CD4-positive, alpha-beta T cell (primary cell): ENCODE measurements around the gene B3GNT9. TPM values are rescaled to one million over a fixed set of nuclear protein-coding genes. Genes with fewer than 3 reads are reported as not detected.
A peak's percentile ranks its signal among the peaks of the same experiment; 100 is the strongest.

Experiments used
- ATAC-seq: fragments of 200-7000 bp; cut with Tn5 transposase; one replicate; pipeline ENCODE4 v1.10.0; 2022; ENCODE audit warnings: mild to moderate bottlenecking; ENCODE audit not compliant: poor library complexity
- CTCF ChIA-PET: fragments of 350-600 bp; sonication (Branson Sonifier 250); formaldehyde crosslinking; loops from one replicate; lab custom pipeline; 2021; ENCODE audit warnings: antibody characterized with exemption, inconsistent platforms; lab: Charles Lee
- POLR2A ChIA-PET: fragments of 350-600 bp; sonication (Branson Sonifier 250); formaldehyde crosslinking; loops from one replicate; lab custom pipeline; 2021; ENCODE audit warnings: antibody characterized with exemption, inconsistent platforms; lab: Charles Lee
- DNase-seq, 14 experiments: peaks; one replicate each; pipeline ENCODE4 v3.0.0-alpha.2; 2013 to 2020; ENCODE audit warnings: mixed read lengths in 2 of 14
- H3K27ac ChIP-seq, 2 donors: one replicate each; pipeline versions ENCODE4 v1.5.1 to v1.7.0; 2013; ENCODE audit warnings: low read length in 2 of 2, low read depth in 1 of 2, mild to moderate bottlenecking in 1 of 2
- H3K27me3 ChIP-seq, 2 experiments: 1 replicate in 1 of 2; 2 replicates in 1 of 2; pipeline versions ENCODE4 v1.6.1 to v1.7.0; 2013; ENCODE audit warnings: low read length in 2 of 2, control low read depth in 1 of 2, mild to moderate bottlenecking in 1 of 2, moderate library complexity in 1 of 2; ENCODE audit not compliant: insufficient read depth in 2 of 2, control insufficient read depth in 1 of 2
- H3K36me3 ChIP-seq: one replicate; pipeline ENCODE4 v1.6.1; 2013; ENCODE audit warnings: low read length, control low read depth; ENCODE audit not compliant: insufficient read depth
- H3K4me1 ChIP-seq: one replicate; pipeline ENCODE4 v1.6.1; 2013; ENCODE audit warnings: low read length, control low read depth; ENCODE audit not compliant: insufficient read depth
- H3K4me3 ChIP-seq: one replicate; pipeline ENCODE4 v1.5.1; 2013; ENCODE audit warnings: mild to moderate bottlenecking, low read length, moderate library complexity
- H3K9me3 ChIP-seq, 2 experiments: 1 replicate in 1 of 2; 2 replicates in 1 of 2; pipeline versions ENCODE4 v1.6.1 to v1.7.0; 2013; ENCODE audit warnings: low read length in 2 of 2, mild to moderate bottlenecking in 2 of 2, control low read depth in 1 of 2, moderate library complexity in 1 of 2; ENCODE audit not compliant: control insufficient read depth in 1 of 2, insufficient read depth in 1 of 2
- H3K27ac Mint-ChIP-seq: one replicate; pipeline ENCODE4 v1.8.0; 2020; ENCODE audit warnings: mixed read lengths
- H3K27me3 Mint-ChIP-seq: one replicate; pipeline ENCODE4 v1.8.0; 2021; ENCODE audit warnings: mixed read lengths
- H3K36me3 Mint-ChIP-seq: one replicate; pipeline ENCODE4 v1.8.0; 2021; ENCODE audit warnings: low read depth, mixed read lengths
- H3K4me1 Mint-ChIP-seq: one replicate; pipeline ENCODE4 v1.8.0; 2021; ENCODE audit warnings: low read depth, mixed read lengths
- H3K4me3 Mint-ChIP-seq: one replicate; pipeline ENCODE4 v1.8.0; 2020; ENCODE audit warnings: mild to moderate bottlenecking, mixed read lengths
- H3K9me3 Mint-ChIP-seq: one replicate; pipeline ENCODE4 v1.8.0; 2020; ENCODE audit warnings: mixed read lengths
- CTCF ChIP-seq: fragments of 200-600 bp; IDR thresholded peaks from one replicate; pipeline ENCODE4 v1.8.0; 2022; ENCODE audit warnings: antibody characterized with exemption, mild to moderate bottlenecking
- intact Hi-C, 2 experiments: fragments of 100-400 bp; cut with DNase I in 1 of 2; cut with micrococcal nuclease in 1 of 2; formaldehyde crosslinking; loops; one replicate each; pipeline versions ENCODE4 v1.15.1 to v1.9.0; 2023 to 2025; cut with DNase I, micrococcal nuclease
- total RNA-seq, 174 experiments: library from RNA in 2 of 174; stranded (reverse) in 2 of 174; gene quantifications; one replicate each; pipeline ENCODE4 v1.2.3 and lab custom pipeline; 2021 to 2026

The B3GNT9 gene
- total RNA-seq, 2 experiments from 2014 or later: 2.0 to 2.5 TPM

DNA sequence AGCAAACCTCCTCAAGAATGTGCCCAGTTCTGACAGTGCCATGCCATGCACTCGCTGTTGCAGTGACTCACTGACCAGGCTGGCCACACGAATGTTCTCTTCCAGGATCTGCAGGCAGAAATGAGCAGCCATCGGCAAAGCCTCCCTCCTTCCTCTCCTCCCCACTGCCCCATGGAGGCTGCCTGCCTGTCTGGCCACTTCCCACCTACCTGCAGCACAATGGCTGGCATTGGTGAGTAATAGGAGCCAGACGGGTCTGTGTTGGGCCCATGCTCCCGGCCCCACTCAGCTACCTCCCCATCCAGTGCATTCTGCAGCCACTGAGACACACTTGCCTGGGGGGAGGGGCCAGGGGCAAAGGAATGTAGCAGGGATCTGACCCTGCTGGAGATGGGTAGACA is 35.8 kb upstream of the B3GNT9 start:
- ChIA-PET POLR2A (interaction anchor here (5.2 kb wide), 1 partner anchor 25 kb away, joined by 51 read pairs; the partner anchor contains the start of genes FBXL8 and TRADD), CTCF (interaction anchor here (1.9 kb wide), 1 partner anchor 29 kb away, joined by 6 read pairs; no protein-coding TSS in a partner anchor)
- H3K4me1 Mint-ChIP-seq: peaks cover 17% of the 10 kb centered on the region
- peaks cover 29% of the 10 kb centered on the region for H3K4me1 ChIP-seq
- H3K27me3 Mint-ChIP-seq: no peaks in the 10 kb centered on the region
- H3K36me3 ChIP-seq: no peaks in the 10 kb centered on the region
- intact Hi-C loops: loop anchor here (5.0 to 10.0 kb wide), 2 partner anchors 169 to 172 kb away; no protein-coding TSS in a partner anchor
- H3K9me3 Mint-ChIP-seq: no peaks in the 10 kb centered on the region
- peak overlapping the region; percentile 34 for H3K4me3 Mint-ChIP-seq
- no peak for ATAC-seq
- DNase-seq: no peak
- H3K27ac ChIP-seq: no peak overlapping the region
- H3K36me3 Mint-ChIP-seq: no peaks in the 10 kb centered on the region
- H3K27me3 ChIP-seq: no peaks in the 10 kb centered on the region
- H3K9me3 ChIP-seq: no peaks in the 10 kb centered on the region
- H3K27ac Mint-ChIP-seq: no peak overlapping the region
- H3K4me3 ChIP-seq: no peak overlapping the region
- TF ChIP-seq CTCF: no peak

DNA sequence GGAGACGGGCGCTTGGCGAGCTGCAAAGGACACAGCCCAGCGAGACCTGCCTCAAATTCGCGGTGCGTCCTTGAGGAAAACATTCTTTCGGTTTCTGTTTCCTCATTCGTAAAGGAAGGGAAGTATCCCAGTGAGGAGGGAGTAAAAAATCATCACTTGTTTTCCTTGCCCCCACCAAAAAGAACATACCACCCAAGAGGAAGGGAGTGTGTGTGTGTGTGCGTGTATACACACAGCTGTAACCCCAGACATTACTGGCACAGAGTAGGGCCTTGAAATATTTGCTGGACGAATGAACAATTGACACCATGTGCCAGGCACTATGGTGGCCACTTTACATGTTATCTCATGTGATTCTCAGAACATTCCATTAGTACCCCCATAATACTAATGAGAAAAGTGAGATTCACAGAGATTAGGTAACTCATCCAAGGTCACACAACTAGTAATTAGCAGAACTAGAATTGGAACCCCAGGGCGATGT is 34.9 kb upstream of the B3GNT9 start:
- DNase-seq: no peak
- Histone ChIP-seq H3K27me3 (no peaks in the 10 kb centered on the region), H3K9me3 (no peaks in the 10 kb centered on the region), H3K27ac (no peak overlapping the region), H3K4me1 (peaks cover 26% of the 10 kb centered on the region), H3K36me3 (no peaks in the 10 kb centered on the region), H3K4me3 (peak overlapping the region; percentile 86)
- no peaks in the 10 kb centered on the region for H3K27me3 Mint-ChIP-seq
- ChIA-PET POLR2A (interaction anchor here (1.0 to 5.2 kb wide), 6 partner anchors 19 to 185 kb away, joined by 3 to 51 read pairs (median 6); partner anchors contain the start of genes FBXL8, TMEM208 and TRADD), CTCF (interaction anchor here (0.9 to 2.5 kb wide), 12 partner anchors 8 to 232 kb away, joined by 3 to 20 read pairs (median 6); partner anchors contain the start of genes FBXL8, TMEM208 and TRADD)
- peak overlapping the region; percentile 90 for H3K27ac Mint-ChIP-seq
- intact Hi-C loops: loop anchor here (1.0 to 10.0 kb wide), 6 partner anchors 30 to 239 kb away; no protein-coding TSS in a partner anchor
- peak overlapping the region; percentile 94 for H3K4me3 Mint-ChIP-seq
- no peaks in the 10 kb centered on the region for H3K9me3 Mint-ChIP-seq
- no peaks in the 10 kb centered on the region for H3K36me3 Mint-ChIP-seq
- no peak for ATAC-seq
- peaks cover 13% of the 10 kb centered on the region for H3K4me1 Mint-ChIP-seq
- peak; percentile 41 for TF ChIP-seq CTCF

DNA sequence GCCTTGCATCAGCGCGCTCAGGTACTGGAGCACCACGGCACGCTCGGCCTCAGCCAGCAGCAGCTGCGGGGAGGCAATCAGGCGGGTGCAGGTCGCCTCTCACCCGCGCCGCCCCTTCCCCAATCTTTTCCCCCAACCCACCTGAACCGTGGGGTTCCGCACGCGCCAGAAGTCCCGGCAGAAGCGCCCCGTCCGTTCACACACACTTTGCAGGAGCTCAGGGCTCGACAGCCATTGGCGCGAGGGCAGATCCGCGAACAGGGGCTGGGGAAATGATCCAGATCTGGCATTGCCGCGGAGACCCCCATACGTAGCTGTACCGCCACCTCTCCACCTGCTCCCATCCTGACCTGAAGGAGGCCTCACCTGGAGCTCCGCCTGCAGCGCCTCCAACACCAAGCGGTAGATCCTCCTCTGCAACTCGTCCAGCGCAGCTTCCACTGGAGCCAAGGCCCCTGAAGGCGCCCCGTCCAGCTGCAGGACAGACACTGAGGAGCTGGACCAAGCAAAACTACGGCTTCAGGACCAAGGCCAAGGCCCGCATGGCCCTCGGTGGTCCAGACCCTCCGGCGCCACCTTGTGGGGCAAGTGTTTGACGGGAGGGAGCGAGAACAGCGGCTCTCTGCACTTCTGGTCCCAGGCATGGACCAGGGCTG is 34.3 kb upstream of the B3GNT9 start:
- H3K9me3 Mint-ChIP-seq: no peaks in the 10 kb centered on the region
- H3K27me3 Mint-ChIP-seq: no peaks in the 10 kb centered on the region
- Histone ChIP-seq H3K27ac (no peak overlapping the region), H3K36me3 (no peaks in the 10 kb centered on the region), H3K4me1 (peaks cover 26% of the 10 kb centered on the region), H3K27me3 (no peaks in the 10 kb centered on the region), H3K4me3 (peak overlapping the region; percentile 86), H3K9me3 (no peaks in the 10 kb centered on the region)
- TF ChIP-seq CTCF: peak; percentile 71
- peaks cover 13% of the 10 kb centered on the region for H3K4me1 Mint-ChIP-seq
- POLR2A ChIA-PET: interaction anchor here (0.6 to 5.2 kb wide), 10 partner anchors 8 to 314 kb away, joined by 3 to 51 read pairs (median 5); partner anchors contain the start of genes E2F4, FBXL8, TMEM208 and TRADD
- CTCF ChIA-PET: interaction anchor here (0.6 to 2.5 kb wide), 19 partner anchors 8 to 236 kb away, joined by 3 to 20 read pairs (median 5); partner anchors contain the start of genes B3GNT9, FBXL8, TMEM208 and TRADD
- peak overlapping the region; percentile 94 for H3K4me3 Mint-ChIP-seq
- intact Hi-C loops: loop anchor here (1.0 to 10.0 kb wide), 7 partner anchors 30 to 238 kb away; partner anchors contain the start of gene PHAF1 (in 1 of the 2)
- peak; percentile 70 to 89 (median 79) for DNase-seq
- no peaks in the 10 kb centered on the region for H3K36me3 Mint-ChIP-seq
- H3K27ac Mint-ChIP-seq: peak overlapping the region; percentile 90
- no peak for ATAC-seq
